ENCODE data around the gene VEPH1.

GRCh38 chr3:157390713-157391515, 112.3 kb downstream of the VEPH1 start:
- no peak for TF ChIP-seq REST (IDR thresholded peaks at IDR 0.05)
- no peak for TF ChIP-seq HDAC2 (IDR thresholded peaks at IDR 0.05)

Measured in A549 (cell line).